ENCODE measurements around the gene BAIAP2L1.
A peak's percentile ranks its signal among the peaks of the same experiment; 100 is the strongest.
"Not testable (repeated sequence)": the region's sequence is repeated elsewhere in the genome, so short reads cannot be mapped to it uniquely, and the experiment has no call there.

Gene BAIAP2L1

GRCh38 chr7:98399462-98399861 lies 1.4 kb downstream of the BAIAP2L1 start:
- DNase-seq (ENCODE audit: low spot score): no peak

GRCh38 chr7:98398567-98399372 lies 2.1 kb downstream of the BAIAP2L1 start:
- no peak for DNase-seq (ENCODE audit: low spot score)

GRCh38 chr7:98396768-98397167 lies 4.1 kb downstream of the BAIAP2L1 start:
- no peak for DNase-seq (ENCODE audit: low spot score)

DNA sequence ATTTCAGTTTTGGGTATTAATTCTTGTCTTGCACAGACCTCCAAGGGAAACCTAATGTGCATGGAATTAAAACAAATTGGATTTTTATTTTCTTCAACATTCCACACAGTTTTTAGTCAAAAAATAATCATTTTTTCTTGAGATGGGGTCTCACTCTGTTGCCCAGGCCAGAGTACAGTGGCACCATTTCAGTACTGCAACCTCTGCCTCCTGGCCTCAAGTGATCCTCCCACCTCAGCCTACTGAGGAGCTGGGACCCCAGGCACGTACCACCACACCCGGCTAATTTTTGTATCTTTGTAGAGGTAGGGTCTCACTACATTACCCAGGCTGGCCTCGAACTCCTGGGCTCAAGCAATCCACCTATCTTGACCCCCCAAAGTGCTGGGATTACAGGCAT lies 4.9 kb downstream of the BAIAP2L1 start:
- DNase-seq (ENCODE audit: low spot score): no peak

- no peak for DNase-seq (ENCODE audit: low spot score)
These were observed 5.4 kb downstream of the BAIAP2L1 start for GRCh38 chr7:98395481-98395880.

GRCh38 chr7:98394377-98394836 lies 6.5 kb downstream of the BAIAP2L1 start:
- no peak for DNase-seq (ENCODE audit: low spot score)

DNA sequence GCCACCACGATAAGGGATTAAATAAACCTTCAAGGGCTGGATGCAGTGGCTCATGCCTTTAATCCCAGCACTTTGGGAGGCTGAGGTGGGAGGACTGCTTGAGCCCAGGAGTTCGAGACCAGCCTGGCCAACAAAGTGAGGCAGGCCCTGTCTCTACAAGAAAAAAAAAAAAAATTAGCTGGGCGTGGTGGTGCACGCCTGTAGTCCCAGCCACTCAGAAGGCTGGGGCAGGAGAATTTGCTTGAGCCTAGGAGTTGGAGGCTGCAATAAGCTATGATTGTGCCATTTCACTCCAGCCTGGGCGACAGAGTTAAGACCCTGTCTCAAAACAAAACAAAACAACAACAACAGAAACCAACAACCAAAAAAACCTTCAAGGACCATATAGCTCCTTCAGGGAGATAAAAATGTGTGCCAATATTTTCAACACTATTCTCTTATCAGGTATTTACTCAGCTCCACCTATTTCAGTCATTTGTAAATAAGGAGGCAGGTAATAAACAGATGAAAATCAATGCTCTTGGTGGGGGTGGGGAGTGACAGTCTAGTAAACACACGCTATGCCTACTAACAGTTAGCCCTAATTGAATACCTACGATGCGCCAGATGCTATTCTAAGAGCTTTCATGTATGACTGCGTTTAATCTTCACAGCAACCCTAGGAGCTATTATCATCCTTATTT lies 13.2 kb downstream of the BAIAP2L1 start:
- no peak for DNase-seq (ENCODE audit: low spot score)

- no peak for DNase-seq (ENCODE audit: low spot score)
These were observed 13.8 kb downstream of the BAIAP2L1 start for GRCh38 chr7:98387131-98387530.

GRCh38 chr7:98385532-98385931 lies 15.4 kb downstream of the BAIAP2L1 start:
- not testable (repeated sequence) for DNase-seq (ENCODE audit: low spot score)

DNA sequence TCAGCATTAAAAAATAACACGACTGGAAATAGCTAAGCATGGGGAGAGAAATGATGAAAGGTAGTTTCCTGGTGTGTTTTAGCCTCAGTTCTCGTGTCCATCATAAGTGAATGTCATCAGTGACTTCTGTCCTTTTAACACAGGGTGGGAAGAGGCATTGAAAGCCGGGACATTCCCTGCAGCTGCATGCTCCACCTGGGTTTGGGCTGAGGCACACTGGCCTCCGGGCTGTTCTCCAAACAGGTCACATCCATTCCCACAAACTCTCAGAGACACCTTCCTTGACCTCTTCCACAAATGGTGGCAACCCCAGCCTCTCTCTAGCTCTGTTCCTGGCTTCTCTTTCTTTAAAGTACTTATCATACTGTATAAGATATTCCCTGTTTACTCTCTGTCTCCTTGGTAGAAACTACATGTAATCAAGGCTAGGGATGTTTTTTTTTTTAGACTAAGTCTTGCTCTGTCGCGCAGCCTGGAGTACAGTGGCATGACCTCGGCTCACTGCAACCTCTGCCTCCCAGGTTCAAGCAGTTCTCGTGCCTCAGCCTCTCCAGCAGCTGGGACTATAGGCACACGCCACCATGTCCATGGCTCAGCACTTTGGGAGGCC lies 22.6 kb downstream of the BAIAP2L1 start:
- no peak for DNase-seq (ENCODE audit: low spot score)

DNA sequence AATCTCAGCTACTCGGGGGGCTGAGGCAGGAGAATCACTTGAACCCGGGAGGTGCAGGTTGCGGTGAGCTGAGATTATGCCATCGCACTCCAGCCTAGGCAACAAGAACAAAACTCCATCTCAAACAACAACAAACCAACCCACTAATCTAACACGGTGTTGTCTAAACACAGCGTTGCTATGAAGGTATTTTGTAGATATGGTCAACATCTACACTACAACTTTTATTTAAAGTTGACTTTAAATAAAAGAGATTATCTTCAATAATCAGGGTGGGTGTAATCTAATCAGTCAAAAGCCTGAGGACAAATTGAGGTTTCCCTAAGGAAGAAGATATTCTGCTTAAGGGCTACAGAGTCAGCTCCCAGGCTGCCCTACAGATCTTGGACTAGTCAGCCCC lies 24.2 kb downstream of the BAIAP2L1 start:
- no peak for DNase-seq (ENCODE audit: low spot score)

- peak; percentile 54 for DNase-seq (ENCODE audit: low spot score)
These were observed 25.2 kb downstream of the BAIAP2L1 start for GRCh38 chr7:98375664-98376063.

GRCh38 chr7:98374285-98374680 lies 26.6 kb downstream of the BAIAP2L1 start:
- DNase-seq (ENCODE audit: low spot score): no peak

GRCh38 chr7:98372993-98373392 lies 27.9 kb downstream of the BAIAP2L1 start:
- DNase-seq (ENCODE audit: low spot score): no peak

DNA sequence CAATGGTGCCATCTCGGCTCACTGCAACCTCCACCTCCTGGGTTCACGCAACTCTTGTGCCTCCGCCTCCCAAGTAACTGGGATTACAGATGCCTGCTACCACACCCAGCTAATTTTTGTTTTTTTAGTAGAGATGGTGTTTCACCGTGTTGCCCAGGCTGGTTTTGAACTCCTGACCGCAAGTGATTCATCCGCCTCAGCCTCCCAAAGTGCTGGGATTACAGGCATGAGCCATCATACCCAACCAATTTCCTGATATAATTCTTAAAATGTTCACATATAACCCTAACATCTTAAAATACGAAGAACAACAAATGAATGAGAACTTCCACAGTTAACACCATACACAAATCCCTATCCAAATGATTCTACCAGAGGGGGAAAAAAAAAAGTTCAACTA lies 31.2 kb downstream of the BAIAP2L1 start:
- DNase-seq (ENCODE audit: low spot score): no peak

DNA sequence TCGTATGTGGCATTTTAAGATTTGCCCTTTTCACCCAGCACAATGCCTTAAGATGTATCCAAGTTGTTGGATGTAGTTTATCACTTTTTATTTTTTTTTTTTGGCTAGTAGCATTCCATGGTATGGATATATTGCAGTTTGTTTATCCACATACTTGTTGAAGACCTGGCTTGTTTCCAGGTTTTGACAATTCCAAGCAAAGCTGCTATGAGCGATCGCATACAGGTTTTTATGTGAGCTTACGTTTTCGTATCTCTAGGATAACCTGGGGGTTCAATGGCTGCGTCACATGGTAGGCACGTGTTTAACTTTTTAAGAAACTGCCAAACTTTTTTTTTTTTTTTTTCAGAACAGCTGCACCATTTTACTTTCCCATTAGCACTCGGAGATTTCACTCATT lies 32.2 kb downstream of the BAIAP2L1 start:
- DNase-seq (ENCODE audit: low spot score): no peak

GRCh38 chr7:98366562-98366938 lies 34.3 kb downstream of the BAIAP2L1 start:
- DNase-seq (ENCODE audit: low spot score): no peak

GRCh38 chr7:98365863-98366561 lies 34.9 kb downstream of the BAIAP2L1 start:
- no peak for DNase-seq (ENCODE audit: low spot score)

GRCh38 chr7:98364220-98364619 lies 36.7 kb downstream of the BAIAP2L1 start:
- DNase-seq (ENCODE audit: low spot score): no peak

DNA sequence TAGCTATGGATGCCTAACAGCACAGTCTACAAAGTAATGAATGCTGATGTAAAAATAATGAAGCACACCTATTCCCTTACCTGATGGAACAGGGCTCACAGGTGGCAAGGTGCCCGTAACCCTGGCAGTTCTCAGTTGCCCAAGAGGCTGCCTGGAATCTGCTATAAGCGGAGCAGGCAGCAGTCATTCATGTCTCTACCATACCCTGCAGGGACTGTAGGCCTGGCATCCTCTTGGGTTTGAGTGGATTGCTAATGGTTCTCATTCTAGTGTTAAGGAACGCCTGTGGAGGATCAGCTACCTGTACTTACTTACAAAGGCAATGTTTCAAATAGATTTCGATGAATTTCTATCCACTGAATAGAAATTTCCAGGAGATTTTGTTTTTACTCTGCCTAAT lies 38.4 kb downstream of the BAIAP2L1 start:
- DNase-seq (ENCODE audit: low spot score): no peak

GRCh38 chr7:98360221-98361130 lies 40.4 kb downstream of the BAIAP2L1 start:
- DNase-seq (ENCODE audit: low spot score): no peak

All from COLO829 (cell line).